Epithelial cell of esophagus (primary cell): ENCODE measurements around the gene SPATA2.
A peak's percentile ranks its signal among the peaks of the same experiment; 100 is the strongest.

Experiments used
- DNase-seq: peaks from one replicate; pipeline ENCODE4 v3.0.0; 2010; ENCODE audit warnings: low read depth
- H3K4me3 ChIP-seq: 2 replicates; pipeline ENCODE4 v1.5.1; 2011; ENCODE audit warnings: mild to moderate bottlenecking, low read length, control low read depth
- CTCF ChIP-seq: IDR thresholded peaks from 2 replicates; pipeline ENCODE4 v1.5.1; 2011; ENCODE audit warnings: low read depth, mild to moderate bottlenecking, low read length, control low read depth, inconsistent platforms; ENCODE audit not compliant: insufficient read depth; ENCODE audit errors: missing control alignments

SPATA2 gene

GRCh38 chr20:49888212-49889000 is 26.9 kb downstream of the SPATA2 start:
- TF ChIP-seq CTCF, result peak; percentile 82
- H3K4me3 ChIP-seq, result no peak overlapping the region
- peak; percentile 52 for DNase-seq

- TF ChIP-seq CTCF, result no peak
- DNase-seq, result no peak
- no peak overlapping the region for H3K4me3 ChIP-seq
Observed at GRCh38 chr20:49887251-49888211, 27.8 kb downstream of the SPATA2 start.

GRCh38 chr20:49886571-49887213 is 28.6 kb downstream of the SPATA2 start:
- no peak for TF ChIP-seq CTCF
- no peak for DNase-seq
- H3K4me3 ChIP-seq, result no peak overlapping the region

GRCh38 chr20:49885558-49886332 is 29.6 kb downstream of the SPATA2 start:
- no peak for DNase-seq
- H3K4me3 ChIP-seq, result no peak overlapping the region
- no peak for TF ChIP-seq CTCF

- H3K4me3 ChIP-seq, result no peak overlapping the region
- no peak for TF ChIP-seq CTCF
- no peak for DNase-seq
Observed at GRCh38 chr20:49883246-49883802, 32.0 kb downstream of the SPATA2 start.
